DND-41 (cell line): Measurements from ENCODE around the gene TAF6.

Experiments
- ATAC-seq: fragments of 200-7000 bp; cut with Tn5 transposase; 3 replicates; pipeline ENCODE4 v1.9.1; 2021; ENCODE audit warnings: low read depth; ENCODE audit not compliant: insufficient read depth
- DNase-seq: peaks from one replicate; pipeline ENCODE4 v3.0.0-alpha.2; 2020
- H2AFZ ChIP-seq: 2 replicates; pipeline ENCODE4 v1.6.0; 2012; ENCODE audit warnings: low read depth, low read length
- H3K27ac ChIP-seq: 2 replicates; pipeline ENCODE4 v1.5.1; 2012; ENCODE audit warnings: low read length, inconsistent platforms
- H3K27me3 ChIP-seq: fragments of 200-600 bp; sonication (generic); 2 replicates; pipeline ENCODE4 v1.6.0; 2012; ENCODE audit warnings: low read length, mild to moderate bottlenecking, inconsistent platforms; ENCODE audit not compliant: insufficient read depth, poor library complexity
- H3K36me3 ChIP-seq: 2 replicates; pipeline ENCODE4 v1.5.1; 2012; ENCODE audit warnings: low read length, inconsistent platforms; ENCODE audit not compliant: insufficient read depth
- H3K4me1 ChIP-seq: 2 replicates; pipeline ENCODE4 v1.5.1; 2012; ENCODE audit warnings: mild to moderate bottlenecking, low read length; ENCODE audit not compliant: insufficient read depth
- H3K4me2 ChIP-seq: 2 replicates; pipeline ENCODE4 v1.6.0; 2012; ENCODE audit warnings: mild to moderate bottlenecking, moderate library complexity, low read length, inconsistent platforms; ENCODE audit not compliant: insufficient read depth
- H3K4me3 ChIP-seq, 2 experiments: fragments of 200-600 bp in 1 of 2; shearing (Covaris generic) in 1 of 2; 2 replicates each; pipeline ENCODE4 v1.5.1; 2012 to 2016; ENCODE audit warnings: inconsistent platforms in 2 of 2, low read length in 2 of 2, mild to moderate bottlenecking in 2 of 2, low read depth in 1 of 2, moderate library complexity in 1 of 2
- H3K79me2 ChIP-seq: 2 replicates; pipeline ENCODE4 v1.6.0; 2012; ENCODE audit warnings: low read length, inconsistent platforms; ENCODE audit not compliant: insufficient read depth
- H3K9ac ChIP-seq: 2 replicates; pipeline ENCODE4 v1.6.0; 2012; ENCODE audit warnings: low read depth, mild to moderate bottlenecking, inconsistent platforms, low read length, moderate library complexity
- H3K9me3 ChIP-seq: 2 replicates; pipeline ENCODE4 v1.5.1; 2012; ENCODE audit warnings: low read length, moderate library complexity, mild to moderate bottlenecking, inconsistent platforms; ENCODE audit not compliant: insufficient read depth, severe bottlenecking
- H4K20me1 ChIP-seq: 2 replicates; pipeline ENCODE4 v1.6.0; 2012; ENCODE audit warnings: low read length; ENCODE audit not compliant: insufficient read depth
- CTCF ChIP-seq: IDR thresholded peaks from 2 replicates; pipeline ENCODE4 v1.5.1; 2012; ENCODE audit warnings: borderline replicate concordance, low read length, moderate library complexity, mild to moderate bottlenecking; ENCODE audit not compliant: poor library complexity, severe bottlenecking; ENCODE audit errors: extremely low read depth
- EZH2 ChIP-seq: IDR thresholded peaks from 3 replicates; pipeline ENCODE4 v1.6.1; 2012; ENCODE audit warnings: borderline replicate concordance, low read depth, mild to moderate bottlenecking, moderate library complexity, low read length, inconsistent platforms; ENCODE audit not compliant: severe bottlenecking

The TAF6 gene

GRCh38 chr7:100119072-100119969 is at the start of gene TAF6, which contains the start of gene CNPY4:
TSS of gene TAF6 (minus strand) at chr7:100119358. CDS start at chr7:100114209, 5,149 bp downstream.
TSS of gene CNPY4 (plus strand) at chr7:100119634. CDS start at chr7:100119745, 111 bp downstream.
- Histone ChIP-seq H3K4me3 (peak within 1 kb of the TSS; percentile 70 to 73), H3K4me2 (peak within 1 kb of the TSS; percentile 79), H3K36me3 (peaks cover 22% of the 10 kb centered on the region), H3K4me1 (peaks cover 39% of the 10 kb centered on the region), H3K27ac (peak within 1 kb of the TSS; percentile 80), H3K9ac (peak within 1 kb of the TSS; percentile 75), H3K27me3 (no peaks in the 10 kb centered on the region), H3K79me2 (peaks cover 37% of the 10 kb centered on the region), H2AFZ (peak within 1 kb of the TSS; percentile 84), H3K9me3 (no peaks in the 10 kb centered on the region), H4K20me1 (no peaks in the 10 kb centered on the region)
- DNase-seq (peak; percentile 95), ATAC-seq (peak; percentile 72)
- TF ChIP-seq EZH2 (no peak), CTCF (no peak)

GRCh38 chr7:100167912-100168323 is 48.8 kb upstream of the TAF6 start:
- no peak for DNase-seq
- H3K36me3 ChIP-seq, result no peaks in the 10 kb centered on the region
- H3K4me2 ChIP-seq, result peak overlapping the region; percentile 82
- peak overlapping the region; percentile 6 to 56; a peak in 2 of 4 replicates for H3K4me3 ChIP-seq
- H4K20me1 ChIP-seq, result no peaks in the 10 kb centered on the region
- H3K27me3 ChIP-seq, result peaks cover 7% of the 10 kb centered on the region
- ATAC-seq, result peak; percentile 46
- peak overlapping the region; percentile 38; the same call in 1 of the 2 replicates for H3K27ac ChIP-seq
- peak overlapping the region; percentile 66 for H2AFZ ChIP-seq
- no peaks in the 10 kb centered on the region for H3K79me2 ChIP-seq
- no peaks in the 10 kb centered on the region for H3K9me3 ChIP-seq
- peak overlapping the region; percentile 52 for H3K9ac ChIP-seq
- TF ChIP-seq EZH2 (no peak), CTCF (no peak)
- peaks cover 26% of the 10 kb centered on the region for H3K4me1 ChIP-seq

- Histone ChIP-seq H3K36me3 (no peaks in the 10 kb centered on the region), H3K79me2 (no peaks in the 10 kb centered on the region), H4K20me1 (no peaks in the 10 kb centered on the region), H2AFZ (peak overlapping the region; percentile 66), H3K4me2 (peak overlapping the region; percentile 82), H3K9ac (peak overlapping the region; percentile 52; the same call in 1 of the 2 replicates), H3K4me3 (peak overlapping the region in 1 of 2 experiments; percentile 56; a peak in 2 of 4 replicates), H3K9me3 (no peaks in the 10 kb centered on the region), H3K27ac (no peak overlapping the region), H3K4me1 (peaks cover 26% of the 10 kb centered on the region), H3K27me3 (peaks cover 7% of the 10 kb centered on the region)
- no peak for ATAC-seq
- TF ChIP-seq EZH2 (no peak), CTCF (no peak)
- no peak for DNase-seq
Observed at GRCh38 chr7:100166970-100167911, 48.1 kb upstream of the TAF6 start.
